Measurements from ENCODE around the gene SLC19A1. TPM values are rescaled to one million over a fixed set of nuclear protein-coding genes. Genes with fewer than 3 reads are reported as not detected.

The SLC19A1 gene
- total and polyA plus RNA-seq, 2 donors (not counting 1 experiment from before 2014, with no cell fraction given): 1.7 to 2.1 TPM

GRCh38 chr21:45459171-45460010, 82.8 kb downstream of the SLC19A1 start:
- no peak overlapping the region for H3K9ac ChIP-seq (ENCODE audit: insufficient read depth, low read length)
- H3K36me3 ChIP-seq (ENCODE audit: control insufficient read depth, insufficient read depth, low read length): no peaks in the 10 kb centered on the region
- no peak for TF ChIP-seq CTCF (conservative IDR thresholded peaks at IDR 0.05 in 1 of 2, IDR thresholded peaks at IDR 0.05 in 1 of 2; ENCODE audit: low read depth in 1 of 2, low read length in 2 of 2)
- TF ChIP-seq EZH2 (IDR thresholded peaks at IDR 0.05; ENCODE audit: low read length, missing control alignments): no peak
- DNase-seq (ENCODE audit: low read depth in 2 of 2): no peak
- no peak overlapping the region for H3K4me2 ChIP-seq (ENCODE audit: extremely low read depth, insufficient read depth, low read length)
- peaks cover 20% of the 10 kb centered on the region for H3K4me1 ChIP-seq (ENCODE audit: control insufficient read depth, extremely low read depth, insufficient read depth, low read length)
- no peak overlapping the region for H3K27ac ChIP-seq (ENCODE audit: insufficient read depth, low read length)
- no peaks in the 10 kb centered on the region for H3K79me2 ChIP-seq (ENCODE audit: control insufficient read depth, insufficient read depth, low read length)
- no peak overlapping the region for H2AFZ ChIP-seq (ENCODE audit: low read length)
- H4K20me1 ChIP-seq (ENCODE audit: control insufficient read depth, extremely low read depth, insufficient read depth, low read length): no peaks in the 10 kb centered on the region
- H3K9me3 ChIP-seq (ENCODE audit: control insufficient read depth, insufficient read depth, low read depth, low read length): no peaks in the 10 kb centered on the region
- H3K27me3 ChIP-seq (ENCODE audit: control insufficient read depth, insufficient read depth, low read length): no peaks in the 10 kb centered on the region
- H3K4me3 ChIP-seq (replicated peaks in 1 of 4; ENCODE audit: control extremely low read depth in 1 of 4, insufficient read depth in 1 of 4, low read depth in 3 of 4, low read length in 4 of 4): no peak overlapping the region

GRCh38 chr21:45458281-45459170, 83.7 kb downstream of the SLC19A1 start:
- no peak for DNase-seq (ENCODE audit: low read depth in 2 of 2)
- Histone ChIP-seq H3K27ac (ENCODE audit: insufficient read depth, low read length) (no peak overlapping the region), H3K9ac (ENCODE audit: insufficient read depth, low read length) (peak overlapping the region; percentile 4), H3K36me3 (ENCODE audit: control insufficient read depth, insufficient read depth, low read length) (no peaks in the 10 kb centered on the region), H3K4me2 (ENCODE audit: extremely low read depth, insufficient read depth, low read length) (no peak overlapping the region), H3K79me2 (ENCODE audit: control insufficient read depth, insufficient read depth, low read length) (no peaks in the 10 kb centered on the region), H3K9me3 (ENCODE audit: control insufficient read depth, insufficient read depth, low read depth, low read length) (no peaks in the 10 kb centered on the region), H3K4me3 (replicated peaks in 1 of 4; ENCODE audit: control extremely low read depth in 1 of 4, insufficient read depth in 1 of 4, low read depth in 3 of 4, low read length in 4 of 4) (no peak overlapping the region), H3K27me3 (ENCODE audit: control insufficient read depth, insufficient read depth, low read length) (no peaks in the 10 kb centered on the region), H4K20me1 (ENCODE audit: control insufficient read depth, extremely low read depth, insufficient read depth, low read length) (no peaks in the 10 kb centered on the region), H2AFZ (ENCODE audit: low read length) (no peak overlapping the region), H3K4me1 (ENCODE audit: control insufficient read depth, extremely low read depth, insufficient read depth, low read length) (peaks cover 28% of the 10 kb centered on the region)
- TF ChIP-seq EZH2 (IDR thresholded peaks at IDR 0.05; ENCODE audit: low read length, missing control alignments) (no peak), CTCF (conservative IDR thresholded peaks at IDR 0.05 in 1 of 2, IDR thresholded peaks at IDR 0.05 in 1 of 2; ENCODE audit: low read depth in 1 of 2, low read length in 2 of 2) (no peak)

GRCh38 chr21:45457832-45458172, 84.4 kb downstream of the SLC19A1 start:
- no peak for DNase-seq (ENCODE audit: low read depth in 2 of 2)

More at GRCh38 chr21:45457832-45458172, 84.4 kb downstream of the SLC19A1 start:
- Histone ChIP-seq H3K36me3 (ENCODE audit: control insufficient read depth, insufficient read depth, low read length) (no peaks in the 10 kb centered on the region), H2AFZ (ENCODE audit: low read length) (no peak overlapping the region), H3K27me3 (ENCODE audit: control insufficient read depth, insufficient read depth, low read length) (no peaks in the 10 kb centered on the region), H3K27ac (ENCODE audit: insufficient read depth, low read length) (no peak overlapping the region), H3K4me2 (ENCODE audit: extremely low read depth, insufficient read depth, low read length) (no peak overlapping the region), H3K79me2 (ENCODE audit: control insufficient read depth, insufficient read depth, low read length) (no peaks in the 10 kb centered on the region), H3K9ac (ENCODE audit: insufficient read depth, low read length) (no peak overlapping the region), H3K9me3 (ENCODE audit: control insufficient read depth, insufficient read depth, low read depth, low read length) (no peaks in the 10 kb centered on the region), H3K4me1 (ENCODE audit: control insufficient read depth, extremely low read depth, insufficient read depth, low read length) (peaks cover 29% of the 10 kb centered on the region), H3K4me3 (replicated peaks in 1 of 4; ENCODE audit: control extremely low read depth in 1 of 4, insufficient read depth in 1 of 4, low read depth in 3 of 4, low read length in 4 of 4) (no peak overlapping the region), H4K20me1 (ENCODE audit: control insufficient read depth, extremely low read depth, insufficient read depth, low read length) (no peaks in the 10 kb centered on the region)
- TF ChIP-seq EZH2 (IDR thresholded peaks at IDR 0.05; ENCODE audit: low read length, missing control alignments) (no peak), CTCF (conservative IDR thresholded peaks at IDR 0.05 in 1 of 2, IDR thresholded peaks at IDR 0.05 in 1 of 2; ENCODE audit: low read depth in 1 of 2, low read length in 2 of 2) (no peak)
